ENCODE results near the gene NDUFA9.

DNA sequence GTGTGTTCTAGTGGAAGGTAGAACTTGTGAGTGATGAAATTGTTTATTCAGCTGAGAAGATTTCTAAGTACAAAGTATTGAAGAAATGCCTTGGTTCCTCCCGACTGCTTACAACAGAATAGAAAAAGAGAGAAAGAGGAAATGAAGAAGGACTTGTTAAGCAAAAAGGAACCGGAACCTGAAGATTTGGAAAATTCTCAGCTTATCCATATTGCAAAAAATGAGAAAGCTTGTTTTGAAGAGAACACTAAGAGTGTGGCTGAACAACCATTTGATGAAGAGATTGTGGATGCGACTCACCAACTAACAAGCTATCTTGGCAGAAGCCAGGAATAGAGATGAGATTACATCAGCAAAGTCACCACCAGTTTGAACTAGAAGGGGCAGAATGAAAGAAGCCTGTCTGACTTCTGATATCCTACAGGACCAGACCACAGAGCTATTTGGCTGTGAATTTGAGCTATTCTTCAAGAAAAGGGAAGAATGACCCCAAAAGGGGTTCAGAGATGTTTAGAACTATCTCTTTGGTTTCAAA is 15.1 kb downstream of the NDUFA9 start:
- TF ChIP-seq AFF4 (CRISPR knock-in tag; IDR thresholded peaks at IDR 0.05; ENCODE audit: borderline replicate concordance) = no peak
- no peak for TF ChIP-seq JUN (CRISPR knock-in tag; IDR thresholded peaks at IDR 0.05)
- TF ChIP-seq, protein P1, sequence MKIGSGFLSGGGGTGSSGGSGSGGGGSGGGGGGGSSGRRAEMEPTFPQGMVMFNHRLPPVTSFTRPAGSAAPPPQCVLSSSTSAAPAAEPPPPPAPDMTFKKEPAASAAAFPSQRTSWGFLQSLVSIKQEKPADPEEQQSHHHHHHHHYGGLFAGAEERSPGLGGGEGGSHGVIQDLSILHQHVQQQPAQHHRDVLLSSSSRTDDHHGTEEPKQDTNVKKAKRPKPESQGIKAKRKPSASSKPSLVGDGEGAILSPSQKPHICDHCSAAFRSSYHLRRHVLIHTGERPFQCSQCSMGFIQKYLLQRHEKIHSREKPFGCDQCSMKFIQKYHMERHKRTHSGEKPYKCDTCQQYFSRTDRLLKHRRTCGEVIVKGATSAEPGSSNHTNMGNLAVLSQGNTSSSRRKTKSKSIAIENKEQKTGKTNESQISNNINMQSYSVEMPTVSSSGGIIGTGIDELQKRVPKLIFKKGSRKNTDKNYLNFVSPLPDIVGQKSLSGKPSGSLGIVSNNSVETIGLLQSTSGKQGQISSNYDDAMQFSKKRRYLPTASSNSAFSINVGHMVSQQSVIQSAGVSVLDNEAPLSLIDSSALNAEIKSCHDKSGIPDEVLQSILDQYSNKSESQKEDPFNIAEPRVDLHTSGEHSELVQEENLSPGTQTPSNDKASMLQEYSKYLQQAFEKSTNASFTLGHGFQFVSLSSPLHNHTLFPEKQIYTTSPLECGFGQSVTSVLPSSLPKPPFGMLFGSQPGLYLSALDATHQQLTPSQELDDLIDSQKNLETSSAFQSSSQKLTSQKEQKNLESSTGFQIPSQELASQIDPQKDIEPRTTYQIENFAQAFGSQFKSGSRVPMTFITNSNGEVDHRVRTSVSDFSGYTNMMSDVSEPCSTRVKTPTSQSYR (CRISPR knock-in tag; IDR thresholded peaks at IDR 0.05) = no peak
- TF ChIP-seq CTCF (IDR thresholded peaks at IDR 0.05) = no peak
- no peak for TF ChIP-seq FOXJ3 (CRISPR knock-in tag; IDR thresholded peaks at IDR 0.05; ENCODE audit: borderline replicate concordance)
- no peak for TF ChIP-seq ATF6 (CRISPR knock-in tag; IDR thresholded peaks at IDR 0.05)
- TF ChIP-seq ZNF121 (CRISPR knock-in tag; IDR thresholded peaks at IDR 0.05) = no peak
- no peak for TF ChIP-seq USF1 (CRISPR knock-in tag; IDR thresholded peaks at IDR 0.05)
- TF ChIP-seq ZBTB43 (CRISPR knock-in tag; IDR thresholded peaks at IDR 0.05) = no peak
- TF ChIP-seq JAZF1 (CRISPR knock-in tag; IDR thresholded peaks at IDR 0.05) = no peak

All from WTC11 (cell line).